HG02610 (cell line): ENCODE measurements around the gene RBM38.
A peak's percentile ranks its signal among the peaks of the same experiment; 100 is the strongest.

Experiments used
- ATAC-seq: cut with Tn5 transposase; IDR thresholded peaks from one replicate; pipeline ENCODE4 v1.9.1; 2021; ENCODE audit warnings: mild to moderate bottlenecking, moderate library complexity; ENCODE audit not compliant: unreplicated experiment

The RBM38 gene

DNA sequence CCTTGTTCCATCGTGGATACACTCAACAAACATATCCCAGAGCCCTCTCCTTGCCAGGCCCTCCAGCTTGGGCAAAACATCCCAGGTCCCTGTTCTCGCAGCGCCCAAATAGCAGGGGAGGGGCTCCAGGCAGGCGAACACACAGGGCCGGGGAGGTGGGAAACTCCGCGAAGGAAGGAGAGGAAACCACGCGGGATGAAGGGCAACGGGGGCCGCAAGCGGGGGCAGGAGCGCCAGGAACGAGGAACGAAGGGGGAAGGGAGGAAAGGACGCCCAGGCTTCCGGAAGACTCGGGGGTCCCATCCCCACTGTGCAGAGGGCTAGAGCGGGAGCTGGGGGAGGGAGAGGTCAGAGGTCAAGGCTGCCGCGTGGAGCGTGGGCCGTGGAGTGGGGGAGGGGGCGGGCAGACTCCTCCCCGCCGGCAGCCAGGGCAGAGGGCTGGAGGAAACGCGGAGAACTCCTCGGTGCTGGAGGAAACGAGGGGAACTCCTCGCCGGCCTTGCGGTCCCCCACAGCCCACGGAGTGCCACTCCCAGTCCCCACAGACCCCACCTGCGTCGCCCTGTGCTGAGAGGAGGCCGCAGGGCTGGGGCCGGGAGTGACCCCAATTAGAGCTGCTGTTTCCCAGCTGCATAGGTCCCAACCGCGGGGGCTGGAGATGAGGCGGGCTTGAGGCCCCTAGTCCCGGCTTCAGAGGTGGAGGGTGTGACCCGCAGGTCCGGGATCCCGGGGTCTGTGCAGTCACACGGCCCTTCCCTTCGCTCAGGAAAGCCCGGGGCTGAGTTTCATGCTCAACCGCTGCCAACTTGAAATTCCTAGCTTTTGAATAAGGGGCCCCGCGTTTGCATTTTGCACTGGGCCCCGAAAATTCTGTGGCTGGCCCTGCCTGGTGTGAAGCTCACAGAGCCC is 1.2 kb upstream of the RBM38 start:
- no peak for ATAC-seq

DNA sequence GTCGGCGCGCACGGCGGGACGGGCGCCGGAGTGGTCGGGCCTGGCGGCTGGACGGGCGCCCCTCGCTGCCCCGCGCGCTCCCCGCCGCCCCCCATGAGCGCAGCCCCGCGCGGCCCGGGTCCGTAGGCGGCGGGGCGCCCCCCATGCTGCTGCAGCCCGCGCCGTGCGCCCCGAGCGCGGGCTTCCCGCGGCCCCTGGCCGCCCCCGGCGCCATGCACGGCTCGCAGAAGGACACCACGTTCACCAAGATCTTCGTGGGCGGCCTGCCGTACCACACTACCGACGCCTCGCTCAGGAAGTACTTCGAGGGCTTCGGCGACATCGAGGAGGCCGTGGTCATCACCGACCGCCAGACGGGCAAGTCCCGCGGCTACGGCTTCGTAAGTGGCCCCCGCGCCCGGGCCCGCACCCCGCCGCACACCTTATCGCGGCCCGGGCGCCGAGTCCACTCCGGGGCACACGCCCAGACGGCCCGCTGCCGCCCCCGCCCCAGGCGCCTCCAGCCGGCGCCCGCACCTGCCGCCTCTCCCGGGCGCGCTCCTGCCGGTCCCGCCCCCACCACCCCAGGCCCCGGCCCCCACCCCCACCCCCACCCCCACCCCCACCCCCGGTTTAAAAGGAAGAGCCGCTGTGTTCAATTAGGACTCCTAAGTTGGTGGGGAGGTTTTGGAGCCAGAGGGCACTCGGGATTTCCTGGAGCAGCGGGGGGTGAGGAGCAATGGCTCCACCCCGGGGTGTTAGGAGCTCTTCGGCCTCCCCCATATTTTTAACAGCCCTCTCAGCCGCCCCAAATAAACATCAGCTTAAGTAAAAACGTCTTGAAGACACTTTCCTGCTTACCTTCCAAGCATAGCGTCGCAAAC is 474 bp downstream of the RBM38 start:
- ATAC-seq, result peak; percentile 2

DNA sequence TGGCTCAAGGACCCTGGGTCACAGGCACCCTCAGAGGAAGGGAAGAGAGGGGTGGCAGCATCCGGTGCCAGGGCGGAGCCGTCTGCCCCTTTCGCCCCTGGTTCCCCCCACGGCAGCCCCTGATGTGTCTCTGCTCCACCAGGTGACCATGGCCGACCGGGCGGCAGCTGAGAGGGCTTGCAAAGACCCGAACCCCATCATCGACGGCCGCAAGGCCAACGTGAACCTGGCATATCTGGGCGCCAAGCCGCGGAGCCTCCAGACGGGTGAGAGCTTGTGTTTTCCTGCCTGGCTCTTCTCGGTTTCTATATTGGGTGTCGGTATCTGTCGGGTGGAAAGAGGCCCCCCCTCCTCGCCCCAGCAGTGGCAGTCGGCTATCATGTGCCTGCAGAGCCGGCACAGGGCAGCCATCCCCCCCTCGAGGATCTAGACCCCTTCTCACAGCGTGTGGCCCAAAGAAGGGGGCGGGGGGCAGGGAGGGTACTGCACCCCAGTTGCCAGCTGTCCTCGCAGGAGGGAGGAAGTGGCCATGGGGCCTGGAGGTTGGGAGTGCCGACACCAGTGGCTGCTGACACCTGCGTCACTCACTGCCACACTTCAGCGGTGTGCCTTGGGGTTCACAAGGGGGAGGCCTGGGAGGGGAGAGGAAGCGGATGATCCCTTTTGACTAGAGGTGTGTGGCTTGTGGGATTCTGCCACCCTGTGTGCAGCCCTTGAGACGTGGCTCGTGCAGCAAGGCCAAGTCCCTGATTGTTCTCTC is 1.5 kb downstream of the RBM38 start:
- no peak for ATAC-seq

DNA sequence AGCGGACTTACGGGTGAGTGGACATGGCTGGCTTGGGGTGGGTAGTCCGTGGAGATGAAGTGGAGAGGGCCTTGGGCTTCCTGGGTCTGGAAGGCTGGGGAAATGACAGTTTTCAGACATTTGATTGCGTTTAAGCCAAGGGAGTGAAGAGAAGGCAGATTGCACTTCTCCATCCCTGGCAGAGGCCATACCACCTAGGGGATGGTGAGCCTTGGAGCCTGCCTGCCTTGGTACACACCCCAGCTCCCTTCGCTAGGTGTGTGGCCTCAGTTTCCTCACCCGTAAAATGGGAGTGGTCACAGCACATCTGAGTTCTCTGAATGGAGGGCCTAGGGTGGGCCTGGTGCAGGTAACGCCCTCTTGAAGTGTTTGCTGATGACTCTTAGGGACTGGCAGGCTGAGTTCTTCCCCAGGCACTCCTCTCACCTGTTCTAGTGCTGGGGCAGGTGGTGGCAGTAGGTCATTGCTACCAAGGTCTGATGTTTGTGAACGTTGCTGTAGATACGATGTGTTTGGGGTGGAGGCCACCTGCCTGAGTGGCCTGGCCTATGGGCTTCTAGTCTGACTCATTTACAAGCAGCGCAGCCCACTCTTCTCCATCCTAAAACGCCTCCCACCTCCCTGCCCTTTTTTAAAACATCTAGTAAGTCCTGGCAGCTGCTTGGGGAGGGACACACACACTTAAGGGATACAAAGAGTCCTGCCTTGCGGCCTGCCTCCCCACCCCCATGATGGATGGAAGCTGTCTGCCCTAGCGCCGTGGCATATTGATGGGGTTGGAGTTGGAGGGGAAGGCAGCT is 2.3 kb downstream of the RBM38 start:
- no peak for ATAC-seq

DNA sequence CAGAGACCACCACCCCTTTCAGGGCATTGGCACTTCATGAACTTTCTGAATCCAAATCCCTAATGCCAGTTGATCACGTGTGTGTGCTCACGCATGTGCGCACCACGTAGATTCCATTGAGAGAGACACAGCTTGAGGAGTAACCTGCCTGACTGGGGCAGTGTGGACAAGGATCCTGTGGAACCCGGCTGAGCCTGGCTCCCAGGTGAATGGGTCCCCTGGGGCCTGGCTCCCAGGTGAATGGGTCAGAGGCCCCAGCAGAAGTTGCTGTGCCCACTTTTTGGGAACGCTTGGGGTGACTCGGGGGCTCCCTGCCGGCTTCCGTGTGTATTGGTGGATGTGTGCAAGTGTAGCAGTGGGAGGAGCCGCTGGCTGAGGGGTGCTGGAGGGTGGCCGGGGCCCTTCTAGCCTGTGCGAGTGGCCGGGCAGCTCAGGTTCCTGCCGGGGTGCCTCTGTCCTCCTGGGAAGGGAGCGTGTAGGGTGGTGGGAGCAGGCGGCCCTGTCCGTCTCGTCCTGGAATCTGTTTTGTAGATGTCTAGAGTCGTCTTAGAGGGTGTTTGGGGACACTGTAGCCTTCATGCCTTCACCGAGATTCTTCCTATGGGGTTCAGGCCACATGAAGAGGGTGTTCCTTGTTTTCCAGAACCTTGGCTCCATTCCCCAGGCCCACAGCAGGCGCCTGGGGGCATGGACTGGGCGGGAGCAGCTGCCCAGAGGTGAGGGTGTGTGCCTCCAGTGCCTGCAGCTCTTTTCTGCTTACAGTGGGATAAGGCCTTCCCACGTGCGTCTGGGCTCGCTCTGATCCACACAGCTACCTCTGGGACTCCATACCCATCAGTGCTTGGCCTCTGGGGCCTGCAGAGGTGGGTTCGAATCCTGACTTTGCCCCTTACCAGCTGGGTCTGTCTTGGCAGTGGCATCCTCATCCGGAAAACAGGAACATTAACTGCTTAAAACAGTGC is 3.2 kb downstream of the RBM38 start:
- no peak for ATAC-seq

DNA sequence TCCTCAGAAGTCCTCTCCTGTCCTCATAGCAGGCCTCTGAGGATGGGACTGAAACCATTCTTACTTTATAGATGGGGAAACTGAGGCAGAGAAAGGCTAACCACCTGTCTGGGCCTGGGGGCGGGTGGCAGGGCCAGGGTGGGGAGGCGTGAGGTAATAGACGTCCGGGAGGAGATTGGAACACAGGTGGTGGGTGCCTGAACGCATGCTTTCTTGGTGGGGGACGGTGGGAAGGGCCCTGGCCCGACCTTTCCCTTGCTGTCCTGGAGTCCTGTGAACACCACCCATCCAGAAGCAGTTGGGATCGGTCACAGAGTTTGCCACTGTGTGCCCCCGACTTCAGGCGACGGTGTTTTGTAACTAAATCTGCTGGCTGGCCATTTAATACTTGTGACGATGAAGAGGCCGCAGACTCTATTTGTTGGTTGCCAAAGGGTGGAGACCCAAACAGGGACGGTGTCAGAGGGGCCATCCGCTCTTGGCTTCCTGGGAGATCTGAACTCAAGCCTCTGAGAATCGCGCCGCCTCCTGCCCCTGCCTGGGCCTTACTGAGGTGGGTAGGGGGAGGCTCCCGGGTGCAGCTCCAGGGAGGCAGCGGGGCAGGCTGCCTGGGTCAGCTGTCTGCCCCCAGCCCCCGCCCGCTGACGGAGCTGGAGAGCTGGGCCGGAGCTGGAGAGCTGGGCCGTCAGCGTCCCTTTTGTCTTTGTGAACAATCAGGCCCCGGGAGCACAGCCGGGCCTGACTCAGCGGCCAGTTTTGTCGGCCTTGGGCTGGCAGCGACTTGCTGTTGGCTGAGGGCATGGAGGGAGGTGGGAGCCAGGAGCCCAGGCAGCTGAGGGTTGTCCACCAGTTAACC is 4.1 kb downstream of the RBM38 start:
- no peak for ATAC-seq

DNA sequence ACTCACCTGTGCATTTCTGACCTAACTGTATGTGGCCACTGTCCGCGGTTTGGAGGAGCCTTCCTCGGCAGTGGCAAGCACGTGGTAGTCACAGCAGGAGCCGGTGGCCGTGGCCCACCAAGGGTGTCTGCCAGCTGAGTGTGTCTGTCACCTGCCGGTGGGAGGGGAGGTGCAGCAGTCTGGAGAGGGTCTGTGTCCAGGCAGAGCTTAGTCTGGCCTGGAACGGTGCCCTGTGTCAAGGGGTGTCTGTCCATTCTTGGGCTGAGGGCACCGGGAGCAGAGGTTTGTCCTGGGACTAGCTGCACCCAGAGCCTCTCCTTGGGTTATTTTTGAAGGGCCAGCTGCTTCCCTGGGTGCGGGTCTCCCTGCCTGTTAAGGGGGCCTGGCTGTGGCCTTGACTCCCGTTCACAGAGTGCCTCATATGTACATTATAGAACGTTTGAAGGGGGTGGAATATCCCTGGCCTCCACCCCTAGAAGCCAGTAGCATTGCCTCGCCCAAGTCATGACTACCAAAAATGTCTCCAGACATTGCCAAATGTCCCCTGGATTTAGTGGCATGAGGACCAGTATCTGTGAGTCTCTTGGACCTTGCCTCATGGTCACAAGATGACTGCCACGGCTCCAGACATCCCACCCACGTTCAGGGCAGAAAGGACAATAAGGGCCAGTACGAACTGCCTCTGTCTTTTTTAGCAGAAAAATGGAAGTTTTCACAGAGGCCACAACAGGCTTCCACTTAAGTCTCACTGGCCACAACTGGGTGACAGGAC is 5.2 kb downstream of the RBM38 start:
- ATAC-seq, result no peak

DNA sequence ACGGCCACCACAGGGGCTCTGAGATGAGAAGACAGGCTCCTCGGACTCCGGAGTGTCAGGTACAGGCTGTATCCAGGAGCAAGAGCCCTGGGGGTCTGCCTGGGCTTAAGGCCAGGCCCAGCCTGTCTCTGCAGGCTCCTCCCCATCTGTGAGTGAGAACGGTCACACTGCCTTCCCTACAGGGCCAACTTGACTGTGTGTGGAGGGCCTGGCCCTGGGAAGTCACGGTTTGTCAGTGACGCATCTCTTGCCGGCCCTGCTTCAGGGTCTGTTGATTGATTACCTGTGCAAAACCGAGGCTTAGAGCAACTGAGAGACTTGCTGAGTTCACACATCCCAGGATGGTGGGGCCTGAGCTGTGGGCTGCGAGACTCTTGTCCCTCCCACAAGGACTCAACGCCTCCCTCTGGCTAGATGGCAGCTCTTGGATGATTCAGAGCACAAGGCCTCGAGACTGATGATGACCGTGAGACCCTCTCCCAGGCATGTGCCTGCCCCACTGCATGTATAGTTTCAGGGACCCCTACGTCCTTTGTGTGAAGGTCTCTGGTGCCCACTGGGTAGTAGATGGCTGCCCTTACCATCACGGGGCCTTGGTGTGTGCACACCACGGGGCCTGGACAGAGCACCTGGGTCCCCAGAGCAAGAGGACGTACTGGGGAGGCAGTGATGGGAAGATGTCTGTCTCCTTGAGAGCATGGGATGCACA is 5.9 kb downstream of the RBM38 start:
- no peak for ATAC-seq

DNA sequence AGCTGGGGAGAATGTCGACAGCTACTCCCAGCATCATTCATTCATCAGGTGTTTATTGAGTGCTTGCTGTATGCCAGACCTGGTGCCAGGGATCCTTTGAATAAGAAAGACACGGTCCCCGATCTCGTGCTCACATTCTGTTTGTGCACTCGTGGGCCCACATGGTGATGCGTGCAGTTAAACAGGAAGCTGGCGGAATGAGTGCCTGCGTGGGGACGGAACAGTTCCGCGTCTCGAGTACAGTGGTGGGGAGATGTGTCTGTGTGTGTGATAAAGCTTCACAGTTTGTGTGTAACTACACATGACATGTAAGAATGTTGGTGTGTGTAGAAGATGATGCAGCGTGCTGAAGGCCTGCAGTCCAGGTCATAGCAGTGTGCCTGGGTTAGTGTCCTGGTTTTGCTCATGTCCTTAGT is 6.5 kb downstream of the RBM38 start:
- peak; percentile 1 for ATAC-seq

DNA sequence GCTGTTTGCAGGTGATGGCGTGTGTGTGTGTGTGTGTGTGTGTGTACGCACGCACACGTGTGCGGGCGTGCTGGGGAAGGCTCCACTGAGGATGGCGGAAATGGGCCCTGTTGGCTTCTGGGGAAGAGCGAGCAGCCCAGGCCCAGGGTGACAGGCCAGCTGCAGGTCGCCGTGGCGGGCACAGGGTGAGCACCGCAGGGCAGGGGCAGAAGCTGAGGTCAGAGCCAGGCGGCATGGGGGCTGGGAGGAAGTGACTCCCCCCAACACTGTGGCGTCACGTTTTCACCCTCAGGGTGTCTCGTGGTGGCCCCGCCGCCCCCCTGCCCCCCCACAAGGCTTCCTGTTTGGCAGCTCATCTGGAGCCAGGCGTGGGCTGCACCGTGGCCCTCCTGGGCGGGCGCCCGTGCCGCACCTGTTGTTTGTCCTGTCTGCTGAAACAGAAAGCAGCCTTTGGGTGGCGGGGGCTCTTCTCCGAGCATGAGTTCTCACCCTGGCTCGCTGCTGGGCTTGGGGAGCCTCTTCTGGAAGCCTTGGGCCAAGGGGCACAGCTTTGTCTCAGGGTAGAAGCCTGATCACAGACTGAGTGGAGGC is 7.1 kb downstream of the RBM38 start:
- ATAC-seq, result peak; percentile 42

DNA sequence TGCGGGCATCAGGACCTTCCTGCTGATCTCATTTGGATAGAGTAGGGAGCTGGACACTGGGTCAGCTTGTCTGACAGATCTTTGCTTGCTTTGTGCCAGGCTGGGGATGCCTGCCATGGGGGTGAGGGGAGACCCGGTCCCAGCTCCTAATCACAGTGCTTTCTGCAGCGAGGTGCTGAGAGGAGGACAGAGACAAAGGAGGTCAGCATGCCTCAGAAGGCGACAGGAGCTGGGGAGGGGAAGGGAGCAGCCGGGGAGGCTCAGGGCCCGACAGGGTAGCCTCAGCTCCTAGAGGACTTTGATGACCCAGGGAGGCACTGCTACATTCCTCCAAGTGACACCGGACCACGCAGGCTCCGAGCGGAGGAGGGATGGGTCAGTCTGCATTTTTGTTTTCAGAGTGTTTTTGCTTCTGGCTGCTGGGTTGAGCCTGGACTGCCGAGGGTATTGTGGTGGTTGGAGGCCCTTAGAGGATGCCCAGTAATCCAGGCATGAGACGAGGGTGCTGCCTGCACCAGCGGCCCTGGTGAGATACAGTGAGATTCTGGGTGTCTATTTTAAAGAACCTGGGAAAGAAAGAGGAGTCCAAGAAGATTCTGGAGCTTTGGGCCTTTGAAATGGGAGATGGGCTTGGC is 7.8 kb downstream of the RBM38 start:
- ATAC-seq, result no peak

DNA sequence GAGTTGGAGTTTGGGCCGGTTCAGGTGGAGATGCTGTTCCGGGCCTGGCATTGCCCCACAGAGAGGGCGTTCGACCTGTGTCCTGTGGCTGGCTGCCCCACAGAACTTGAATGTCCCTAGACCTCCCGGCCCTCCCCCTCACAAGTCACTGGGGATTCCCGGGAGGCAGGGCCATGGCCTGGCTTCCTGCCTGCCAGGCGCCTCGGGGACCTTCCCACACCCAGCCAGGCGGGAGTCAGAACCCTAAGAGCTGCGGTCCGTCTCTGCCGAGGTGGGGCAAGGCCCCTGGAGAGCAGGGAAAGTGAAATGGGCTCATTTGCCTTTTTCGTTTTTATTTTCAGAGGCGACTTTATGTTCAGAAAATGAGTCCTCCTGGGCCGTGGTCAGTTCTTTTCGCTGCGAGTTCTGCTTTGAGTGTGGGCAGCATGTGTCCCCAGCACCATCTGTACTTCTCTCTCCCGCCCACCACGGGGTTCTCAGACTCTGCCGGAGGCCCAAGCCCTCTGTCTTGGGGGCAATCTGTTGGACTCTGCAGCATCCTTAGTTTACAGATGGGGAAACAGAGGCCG is 8.5 kb downstream of the RBM38 start:
- ATAC-seq, result peak; percentile 62

DNA sequence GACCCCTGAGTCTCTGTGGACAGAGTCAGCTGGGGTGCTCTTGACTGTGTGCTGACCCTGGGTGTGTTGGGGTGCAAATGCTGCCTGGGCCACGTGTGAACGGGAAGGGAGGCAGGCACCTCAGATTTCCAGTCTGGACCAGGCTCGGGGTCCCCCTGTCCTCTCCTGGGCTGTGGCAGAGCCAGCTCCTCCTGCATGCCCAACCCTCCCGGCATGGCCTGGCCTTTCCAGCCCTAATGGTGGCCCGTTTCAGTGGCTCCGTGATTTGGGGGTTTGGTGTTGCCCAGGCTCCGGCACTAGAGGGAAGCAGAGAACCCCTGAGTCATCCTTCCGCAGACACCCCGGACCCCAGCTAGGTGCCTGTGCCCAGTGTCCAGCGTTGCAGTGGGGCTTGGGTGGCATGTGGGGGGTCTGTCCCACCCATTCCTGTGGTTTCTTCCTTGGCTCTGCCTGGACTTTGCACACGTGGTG is 9.1 kb downstream of the RBM38 start:
- no peak for ATAC-seq

DNA sequence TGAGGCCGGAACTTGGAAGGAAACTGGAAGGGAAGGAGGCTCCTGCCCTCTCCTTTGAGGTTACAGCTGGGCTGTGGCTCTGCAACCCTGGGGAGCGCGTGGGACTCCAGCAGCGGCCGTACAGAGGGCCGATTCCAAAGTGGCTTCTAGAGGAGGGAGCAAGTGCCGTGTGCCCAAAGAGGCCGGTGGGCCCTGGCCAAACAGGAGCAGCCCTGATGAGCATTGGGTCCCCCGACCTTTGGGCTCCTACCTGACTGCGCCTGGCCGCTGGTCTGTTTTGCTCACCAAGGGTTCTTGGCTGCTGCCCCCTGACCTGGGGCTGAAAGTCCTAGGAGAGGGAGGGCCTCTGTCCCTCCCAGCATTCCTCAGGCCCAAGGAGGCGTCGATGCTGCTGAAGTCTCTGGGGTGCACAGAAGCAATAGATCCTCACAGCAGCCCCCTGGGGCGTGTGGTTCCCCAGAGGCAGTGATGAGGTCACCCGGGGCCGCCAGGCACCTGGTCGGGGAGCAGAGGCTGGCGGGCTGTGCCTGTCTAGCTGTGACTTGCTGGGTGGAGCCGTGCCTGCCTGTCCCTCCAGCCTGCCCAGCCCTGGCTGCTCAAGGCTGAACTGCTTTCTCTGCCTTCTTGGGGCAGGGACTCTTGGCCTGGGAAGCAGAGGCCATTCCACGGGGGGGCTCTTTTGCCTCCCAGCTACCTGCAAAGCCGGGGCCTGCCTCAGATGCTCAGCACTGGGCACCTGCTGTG is 9.8 kb downstream of the RBM38 start:
- ATAC-seq, result no peak

DNA sequence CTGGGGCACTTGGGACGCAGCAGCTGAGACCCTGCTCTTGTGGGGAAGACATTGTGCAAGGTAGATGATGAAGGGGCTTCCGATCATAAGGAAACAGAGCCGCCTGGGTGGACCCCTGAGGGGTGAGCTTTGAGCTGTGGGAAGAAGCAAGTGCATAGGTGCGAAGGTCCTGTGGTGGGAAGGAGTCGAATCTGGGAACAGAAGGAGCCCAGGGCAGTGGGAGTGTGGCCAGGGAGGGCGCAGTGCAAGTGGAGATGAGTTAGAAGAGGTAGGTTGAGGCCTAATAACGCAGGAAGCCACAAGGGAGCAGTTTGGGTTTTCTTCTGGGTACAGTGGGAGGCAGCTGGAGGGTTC is 10.3 kb downstream of the RBM38 start:
- ATAC-seq, result no peak
